HL-60/S4 (cell line): ENCODE measurements around the gene SMG5.
"Not testable (repeated sequence)": the region's sequence is repeated elsewhere in the genome, so short reads cannot be mapped to it uniquely, and the experiment has no call there.

Source experiments
- in situ Hi-C: fragments of 300-500 bp; cut with MboI; formaldehyde crosslinking; loops from 2 replicates; pipeline ENCODE4 v1.14.3; 2022; ENCODE audit warnings: low sequenced_read_pairs

SMG5 gene

DNA sequence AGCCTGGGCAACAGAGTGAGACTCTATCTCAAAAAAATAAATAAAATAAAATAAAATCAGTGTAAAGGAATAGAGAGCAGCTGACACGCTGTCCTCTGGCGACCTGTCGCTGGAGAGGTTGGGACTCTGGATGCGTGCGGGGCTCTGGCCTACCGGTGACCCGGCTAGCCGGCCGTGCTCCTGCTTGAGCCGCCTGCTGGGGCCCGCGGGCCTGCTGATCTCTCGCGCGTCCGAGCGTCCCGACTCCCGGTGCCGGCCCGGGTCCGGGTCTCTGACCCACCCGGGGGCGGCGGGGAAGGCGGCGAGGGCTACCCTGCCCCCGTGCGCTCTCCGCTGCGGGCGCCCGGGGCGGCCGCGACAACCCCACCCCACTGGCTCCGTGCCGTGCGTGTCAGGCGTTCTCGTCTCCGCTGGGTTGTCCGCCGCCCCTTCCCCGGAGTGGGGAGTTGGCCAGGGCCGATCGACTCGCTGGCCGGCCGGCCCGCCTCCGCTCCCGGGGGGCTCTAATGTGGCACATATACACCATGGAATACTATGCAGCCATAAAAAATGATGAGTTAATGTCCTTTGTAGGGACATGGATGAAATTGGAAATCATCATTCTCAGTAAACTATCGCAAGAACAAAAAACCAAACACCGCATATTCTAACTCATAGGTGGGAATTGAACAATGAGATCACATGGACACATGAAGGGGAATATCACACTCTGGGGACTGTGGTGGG lies 66.1 kb downstream of the SMG5 start:
- in situ Hi-C loops = not testable (repeated sequence)

DNA sequence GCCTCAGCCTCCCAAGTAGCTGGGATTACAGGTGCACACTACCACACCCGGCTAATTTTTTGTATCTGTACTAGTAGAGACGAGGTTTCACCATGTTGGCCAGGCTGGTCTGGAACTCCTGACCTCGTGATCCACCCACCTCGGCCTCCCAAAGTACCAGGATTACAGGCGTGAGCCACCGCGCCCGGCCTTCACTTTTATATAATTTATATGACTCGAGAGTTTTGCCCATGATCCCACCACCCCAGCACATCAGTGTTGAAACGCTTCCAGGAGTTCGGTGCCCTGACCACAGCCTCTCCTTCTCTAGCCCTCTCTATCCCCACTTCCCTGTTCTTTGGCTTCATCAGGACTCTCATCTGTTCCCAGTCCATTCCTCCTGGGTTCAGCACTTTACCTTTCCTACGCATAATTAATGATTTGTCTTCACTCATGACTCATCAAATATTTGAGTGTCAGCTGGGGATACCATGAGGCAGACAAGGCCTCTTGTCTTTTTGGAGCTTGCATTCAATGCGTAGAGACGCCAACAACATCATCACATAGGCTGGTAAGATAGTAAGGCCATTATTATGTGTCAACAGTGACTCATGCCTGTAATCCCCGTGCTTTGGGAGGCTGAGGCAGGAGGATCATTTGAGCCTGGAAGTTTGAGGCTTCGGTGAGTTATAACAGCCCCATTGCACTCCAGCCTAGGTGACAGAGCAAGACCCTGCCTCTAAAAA lies 68.4 kb downstream of the SMG5 start:
- in situ Hi-C loops = no loop called here

DNA sequence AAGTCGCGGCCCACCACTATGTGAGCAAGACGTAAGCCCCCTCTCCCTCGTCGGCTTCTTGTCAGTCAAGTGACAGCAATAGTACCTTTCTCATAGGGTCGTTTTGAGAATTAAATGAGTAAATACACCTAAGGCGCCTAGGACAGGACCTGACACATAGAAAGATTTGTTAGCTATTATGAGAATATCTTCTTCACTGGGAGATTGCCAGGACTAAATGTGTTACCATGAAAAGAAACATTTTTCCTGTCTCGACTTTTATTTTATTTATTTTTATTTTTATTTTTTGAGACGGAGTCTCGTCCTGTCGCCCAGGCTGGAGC lies 69.0 kb downstream of the SMG5 start:
- in situ Hi-C loops = no loop called here

DNA sequence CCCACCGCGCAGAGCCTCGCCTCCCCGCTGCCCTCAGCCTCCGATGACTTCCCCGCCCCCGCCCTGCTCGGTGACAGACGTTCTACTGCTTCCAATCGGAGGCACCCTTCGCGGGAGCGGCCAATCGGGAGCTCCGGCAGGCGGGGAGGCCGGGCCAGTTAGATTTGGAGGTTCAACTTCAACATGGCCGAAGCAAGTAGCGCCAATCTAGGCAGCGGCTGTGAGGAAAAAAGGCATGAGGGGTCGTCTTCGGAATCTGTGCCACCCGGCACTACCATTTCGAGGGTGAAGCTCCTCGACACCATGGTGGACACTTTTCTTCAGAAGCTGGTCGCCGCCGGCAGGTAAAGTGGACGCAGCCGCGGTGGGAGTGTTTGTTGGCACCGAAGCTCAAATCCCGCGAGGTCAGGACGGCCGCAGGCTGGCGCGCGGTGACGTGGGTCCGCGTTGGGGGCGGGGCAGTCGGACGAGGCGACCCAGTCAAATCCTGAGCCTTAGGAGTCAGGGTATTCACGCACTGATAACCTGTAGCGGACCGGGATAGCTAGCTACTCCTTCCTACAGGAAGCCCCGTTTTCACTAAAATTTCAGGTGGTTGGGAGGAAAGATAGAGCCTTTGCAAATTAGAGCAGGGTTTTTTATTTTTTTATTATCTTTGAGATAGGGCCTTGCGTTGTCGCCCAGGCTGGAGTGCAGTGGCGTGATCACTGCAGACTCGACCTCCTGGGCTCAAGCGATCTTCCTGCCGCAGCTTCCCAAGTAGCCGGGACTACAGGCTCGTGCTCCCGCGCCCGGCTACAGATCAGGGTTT lies 69.6 kb downstream of the SMG5 start, which contains the start of gene PMF1:
Gene PMF1 (plus strand): TSS at position 175 of the 811 bp plus-strand sequence. CDS start 9 bp downstream, at position 184.
- in situ Hi-C loops = no loop called here

DNA sequence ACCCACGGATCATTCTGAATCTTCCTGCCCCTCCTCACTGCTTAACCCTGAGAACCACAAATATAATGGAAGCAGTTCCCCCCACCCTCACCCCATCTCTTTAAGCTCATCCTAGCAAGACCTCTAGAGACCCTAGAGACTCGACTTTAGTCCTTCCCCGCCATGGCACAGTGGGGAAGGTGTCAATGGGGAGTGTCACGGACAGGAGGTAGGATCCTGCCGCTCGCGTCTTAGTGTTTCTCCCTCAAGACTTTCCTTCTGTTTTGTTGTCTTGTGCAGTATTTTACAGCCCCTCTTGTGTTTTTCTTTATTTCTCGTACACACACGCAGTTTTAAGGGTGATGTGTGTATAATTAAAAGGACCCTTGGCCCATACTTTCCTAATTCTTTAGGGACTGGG lies 70.5 kb downstream of the SMG5 start:
- in situ Hi-C loops = no loop called here

DNA sequence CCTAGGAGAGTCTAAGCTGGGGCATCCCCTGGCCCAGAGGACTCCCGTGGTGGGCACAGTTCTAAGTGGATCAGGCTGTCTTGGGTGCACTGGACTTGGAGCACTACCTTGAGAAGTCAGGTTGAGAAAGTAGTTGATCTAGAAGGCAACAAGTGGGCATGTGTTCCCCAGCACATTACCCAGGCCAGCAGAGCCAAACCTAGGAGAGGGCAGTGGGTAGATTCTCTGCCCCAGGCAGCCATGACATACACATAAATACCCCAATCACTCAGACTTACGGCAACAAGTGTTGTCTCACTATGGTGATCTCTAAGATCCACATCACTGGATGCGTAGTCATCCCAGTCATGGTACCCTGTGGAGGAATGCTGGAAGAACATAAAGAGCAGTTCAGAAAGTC lies 71.4 kb downstream of the SMG5 start:
- in situ Hi-C loops = no loop called here

DNA sequence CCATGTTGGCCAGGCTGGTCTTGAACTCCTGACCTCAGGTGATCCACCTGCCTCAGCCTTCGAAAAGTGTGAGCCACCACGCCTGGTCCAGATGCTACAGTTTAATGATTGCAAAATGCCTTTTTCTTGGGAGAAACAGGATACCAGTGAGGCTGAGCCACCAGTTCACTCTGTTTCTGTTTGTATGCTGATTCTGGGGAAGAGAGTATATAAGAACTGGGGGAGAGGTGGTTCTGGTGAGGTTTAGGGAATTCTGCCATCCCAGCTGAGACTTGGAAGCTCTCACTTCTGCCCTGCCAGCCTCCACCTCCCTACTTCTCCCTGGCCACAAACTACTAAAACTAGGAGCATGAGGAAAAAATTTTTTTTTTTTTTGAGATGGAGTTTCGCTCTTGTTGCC lies 77.9 kb downstream of the SMG5 start:
- in situ Hi-C loops = no loop called here

DNA sequence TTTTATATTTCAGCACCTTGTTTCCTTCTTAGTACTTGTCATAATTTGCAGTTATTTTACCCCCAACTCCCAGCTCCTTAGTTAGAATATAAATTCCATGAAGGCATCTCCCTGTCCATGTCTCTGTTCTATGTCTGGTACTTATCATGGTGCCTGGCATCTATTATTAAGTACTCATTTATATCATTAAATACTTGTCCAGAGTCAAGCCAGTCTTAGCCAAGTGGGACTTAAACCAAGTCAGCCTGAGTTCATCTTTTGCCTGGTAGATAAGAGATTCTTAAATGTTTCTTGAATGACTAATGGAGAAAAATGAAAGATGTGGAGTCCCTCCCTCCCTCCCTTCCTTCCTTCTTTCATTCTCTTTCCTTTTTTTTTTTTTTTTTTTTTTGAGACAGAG lies 79.3 kb downstream of the SMG5 start:
- in situ Hi-C loops = no loop called here

DNA sequence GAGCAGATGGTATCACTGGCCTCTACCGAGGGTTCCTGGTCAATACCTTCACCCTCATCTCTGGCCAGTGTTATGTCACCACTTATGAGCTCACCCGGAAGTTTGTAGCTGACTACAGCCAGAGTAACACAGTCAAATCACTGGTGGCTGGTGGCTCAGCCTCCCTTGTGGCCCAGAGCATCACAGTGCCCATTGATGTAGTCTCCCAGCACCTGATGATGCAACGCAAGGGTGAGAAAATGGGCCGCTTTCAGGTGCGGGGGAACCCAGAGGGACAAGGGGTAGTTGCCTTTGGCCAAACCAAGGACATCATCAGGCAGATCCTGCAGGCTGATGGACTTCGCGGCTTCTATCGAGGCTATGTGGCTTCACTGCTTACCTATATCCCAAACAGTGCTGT lies 82.6 kb downstream of the SMG5 start:
- in situ Hi-C loops = no loop called here
